Neural cell (in vitro differentiated cells): Measurements from ENCODE around the gene NSL1. TPM values are rescaled to one million over a fixed set of nuclear protein-coding genes. Genes with fewer than 3 reads are reported as not detected.

Experiments
- H2AFZ ChIP-seq: fragments of 200-600, 300-800 bp; sonication (generic), shearing (Covaris generic); 2 replicates; pipeline ENCODE4 v1.6.0; 2014; ENCODE audit warnings: low read depth, mild to moderate bottlenecking, antibody characterized with exemption, low read length, moderate library complexity
- H3F3A ChIP-seq: fragments of 200-600 bp; shearing (Covaris generic); 2 replicates; pipeline ENCODE4 v1.6.1; 2016; ENCODE audit warnings: mild to moderate bottlenecking, moderate library complexity, mixed read lengths, antibody characterized with exemption, low read length; ENCODE audit not compliant: insufficient read depth, poor library complexity, severe bottlenecking
- H3K27ac ChIP-seq: fragments of 200-600, 300-800 bp; sonication (generic), shearing (Covaris generic); 2 replicates; pipeline ENCODE4 v1.5.1; 2014; ENCODE audit warnings: mild to moderate bottlenecking, low read length, moderate library complexity
- H3K27me3 ChIP-seq: fragments of 300-800, 200-600 bp; sonication (generic), shearing (Covaris generic); 2 replicates; pipeline ENCODE4 v1.6.0; 2014; ENCODE audit warnings: mild to moderate bottlenecking, low read depth, low read length, moderate library complexity; ENCODE audit not compliant: insufficient read depth
- H3K36me3 ChIP-seq: fragments of 300-800, 200-600 bp; sonication (generic), shearing (Covaris generic); 2 replicates; pipeline ENCODE4 v1.5.1; 2014; ENCODE audit warnings: mild to moderate bottlenecking, antibody characterized with exemption, low read length, moderate library complexity; ENCODE audit not compliant: insufficient read depth
- H3K4me2 ChIP-seq: fragments of 300-800, 200-600 bp; sonication (generic), shearing (Covaris generic); 2 replicates; pipeline ENCODE4 v1.6.0; 2014; ENCODE audit warnings: mild to moderate bottlenecking, low read length
- H3K4me3 ChIP-seq: fragments of 300-800, 200-600 bp; sonication (generic), shearing (Covaris generic); 2 replicates; pipeline ENCODE4 v1.5.1; 2014; ENCODE audit warnings: mild to moderate bottlenecking, low read length, moderate library complexity
- H3K79me2 ChIP-seq: fragments of 200-600 bp; shearing (Covaris generic); replicated peaks from 2 replicates; pipeline ENCODE4 v1.6.0; 2014; ENCODE audit warnings: mild to moderate bottlenecking, low read length, moderate library complexity; ENCODE audit not compliant: insufficient read depth
- H3K9ac ChIP-seq: fragments of 300-800, 200-600 bp; sonication (generic), shearing (Covaris generic); 2 replicates; pipeline ENCODE4 v1.6.1; 2016; ENCODE audit warnings: mild to moderate bottlenecking, low read length, mixed read lengths
- H3K9me2 ChIP-seq: fragments of 200-600 bp; shearing (Covaris generic); 2 replicates; pipeline ENCODE4 v1.6.1; 2016; ENCODE audit warnings: mild to moderate bottlenecking, low read length, mixed read lengths; ENCODE audit not compliant: insufficient read depth
- H3K9me3 ChIP-seq: fragments of 200-600, 300-800 bp; sonication (generic), shearing (Covaris generic); 2 replicates; pipeline ENCODE4 v1.6.1; 2016; ENCODE audit warnings: mild to moderate bottlenecking, mixed run types, low read length, moderate library complexity, mixed read lengths
- H4K20me1 ChIP-seq: fragments of 200-600 bp; shearing (Covaris generic); 2 replicates; pipeline ENCODE4 v1.6.1; 2016; ENCODE audit warnings: mild to moderate bottlenecking, mixed run types; ENCODE audit not compliant: insufficient read depth
- CTCF ChIP-seq: fragments of 450-650 bp; IDR thresholded peaks from 2 replicates; pipeline ENCODE4 v1.5.1; 2014; ENCODE audit warnings: antibody characterized with exemption, mild to moderate bottlenecking, moderate library complexity; ENCODE audit not compliant: poor library complexity, severe bottlenecking
- EP300 ChIP-seq: fragments of 450-650 bp; conservative IDR thresholded peaks from 2 replicates; pipeline ENCODE4 v1.6.1; 2014; ENCODE audit warnings: antibody characterized with exemption, mild to moderate bottlenecking, moderate library complexity; ENCODE audit not compliant: poor library complexity, severe bottlenecking
- EZH2 ChIP-seq: fragments of 200-600, 300-800 bp; shearing (Covaris generic), sonication (generic); IDR thresholded peaks from 2 replicates; pipeline ENCODE4 v1.6.1; 2014; ENCODE audit warnings: antibody characterized with exemption, low read length, borderline replicate concordance, mild to moderate bottlenecking; ENCODE audit not compliant: insufficient read depth, poor library complexity, severe bottlenecking
- MXI1 ChIP-seq: fragments of 450-650 bp; conservative IDR thresholded peaks from 2 replicates; pipeline ENCODE4 v1.6.1; 2014; ENCODE audit warnings: antibody characterized with exemption, mild to moderate bottlenecking; ENCODE audit not compliant: poor library complexity, severe bottlenecking
- POLR2AphosphoS5 ChIP-seq: IDR thresholded peaks from 2 replicates; pipeline ENCODE4 v1.6.1; 2012
- RAD21 ChIP-seq: fragments of 450-650 bp; conservative IDR thresholded peaks from 2 replicates; pipeline ENCODE4 v1.6.1; 2014; ENCODE audit warnings: antibody characterized with exemption, mild to moderate bottlenecking, moderate library complexity
- REST ChIP-seq: IDR thresholded peaks from 2 replicates; pipeline ENCODE4 v1.6.1; 2012; ENCODE audit warnings: borderline replicate concordance
- SMC3 ChIP-seq: fragments of 450-650 bp; conservative IDR thresholded peaks from 2 replicates; pipeline ENCODE4 v1.6.1; 2014; ENCODE audit warnings: antibody characterized with exemption, mild to moderate bottlenecking, moderate library complexity; ENCODE audit not compliant: poor library complexity
- TAF1 ChIP-seq: IDR thresholded peaks from 2 replicates; pipeline ENCODE4 v1.6.1; 2012; ENCODE audit warnings: low read depth
- polyA plus RNA-seq: library from polyadenylated mRNA; depleted of rRNA; stranded (reverse); fragments of >200 nt; gene quantifications from 2 replicates; pipeline ENCODE4 v1.2.3, GENCODE V29; 2014

NSL1 gene
- polyA plus RNA-seq, 1 donor from 2014 or later, result 40.4 TPM

DNA sequence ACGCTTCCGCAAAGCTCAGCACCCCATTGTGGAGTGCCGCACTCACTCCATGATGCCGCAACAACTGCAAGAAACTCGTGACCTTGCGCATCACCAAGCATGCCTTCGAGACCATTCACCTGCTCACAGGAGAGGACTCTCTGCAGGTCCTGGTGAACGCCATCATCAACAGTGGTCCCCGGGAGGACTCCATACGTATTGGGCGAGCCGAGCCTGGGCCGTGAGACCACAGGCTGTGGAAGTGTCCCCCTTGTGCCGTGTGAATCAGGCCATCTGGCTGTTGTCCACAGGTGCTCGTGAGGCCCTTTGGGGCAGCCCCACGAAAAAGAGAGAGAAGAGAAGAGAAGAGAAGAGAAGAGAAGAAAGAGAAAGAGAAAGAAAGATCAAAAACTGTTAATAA, 32.6 kb upstream of the NSL1 start:
- Histone ChIP-seq H3K27me3 (no peaks in the 10 kb centered on the region), H4K20me1 (no peaks in the 10 kb centered on the region), H3K27ac (no peak overlapping the region), H3K36me3 (no peaks in the 10 kb centered on the region), H3K4me2 (no peak overlapping the region), H3K9me2 (no peaks in the 10 kb centered on the region), H3K9ac (no peak overlapping the region), H3K79me2 (no peaks in the 10 kb centered on the region), H2AFZ (no peak overlapping the region), H3K4me3 (no peak overlapping the region), H3K9me3 (no peaks in the 10 kb centered on the region), H3F3A (no peaks in the 10 kb centered on the region)
- no peak for TF ChIP-seq TAF1
- TF ChIP-seq MXI1, result no peak
- no peak for TF ChIP-seq CTCF
- TF ChIP-seq EZH2, result no peak
- no peak for TF ChIP-seq POLR2AphosphoS5
- no peak for TF ChIP-seq REST
- no peak for TF ChIP-seq EP300
- TF ChIP-seq SMC3, result no peak
- TF ChIP-seq RAD21, result no peak

- no peaks in the 10 kb centered on the region for H4K20me1 ChIP-seq
- H3K4me3 ChIP-seq, result no peak overlapping the region
- H3K36me3 ChIP-seq, result no peaks in the 10 kb centered on the region
- no peaks in the 10 kb centered on the region for H3K27me3 ChIP-seq
- H3K27ac ChIP-seq, result no peak overlapping the region
- no peak overlapping the region for H3K9ac ChIP-seq
- no peaks in the 10 kb centered on the region for H3K9me2 ChIP-seq
- no peaks in the 10 kb centered on the region for H3K79me2 ChIP-seq
- no peaks in the 10 kb centered on the region for H3F3A ChIP-seq
- TF ChIP-seq SMC3, result no peak
- TF ChIP-seq REST, result no peak
- TF ChIP-seq EZH2, result no peak
- no peak for TF ChIP-seq TAF1
- TF ChIP-seq EP300, result no peak
- no peak for TF ChIP-seq CTCF
- no peak for TF ChIP-seq MXI1
- no peak overlapping the region for H2AFZ ChIP-seq
- no peaks in the 10 kb centered on the region for H3K9me3 ChIP-seq
- no peak overlapping the region for H3K4me2 ChIP-seq
Observed at GRCh38 chr1:212822956-212823355, 31.4 kb upstream of the NSL1 start.
